ENCODE results near the gene ALDH1L1.

DNA sequence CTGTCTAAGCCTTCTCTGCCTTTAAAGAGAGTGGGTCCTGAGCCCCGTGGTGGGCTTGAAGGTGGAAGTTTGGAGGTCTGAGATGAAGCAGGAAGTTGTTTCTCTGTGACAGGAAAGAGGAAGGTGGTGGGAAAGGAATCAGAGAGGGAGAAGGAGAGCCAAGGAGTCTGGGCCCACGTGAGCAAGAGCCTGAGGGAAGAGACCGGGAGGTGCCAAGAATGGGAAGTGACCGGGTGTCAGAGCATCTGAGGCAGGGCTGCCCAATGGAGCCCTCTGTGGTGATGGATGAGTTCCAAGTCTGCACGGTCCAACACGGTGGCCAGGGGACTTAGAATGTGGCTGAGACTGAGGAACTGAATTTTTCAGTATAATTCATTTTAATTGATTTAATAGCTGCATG lies 24.6 kb downstream of the ALDH1L1 start:
- TF ChIP-seq SIN3A (IDR thresholded peaks at IDR 0.05; ENCODE audit: borderline replicate concordance, insufficient read depth, low read length) (no peak), POLR2AphosphoS5 (IDR thresholded peaks at IDR 0.05; ENCODE audit: low read depth, low read length) (no peak), TAF1 (IDR thresholded peaks at IDR 0.05; ENCODE audit: borderline replicate concordance, insufficient read depth, low read length) (no peak)
- TF ChIP-seq, protein P1, sequence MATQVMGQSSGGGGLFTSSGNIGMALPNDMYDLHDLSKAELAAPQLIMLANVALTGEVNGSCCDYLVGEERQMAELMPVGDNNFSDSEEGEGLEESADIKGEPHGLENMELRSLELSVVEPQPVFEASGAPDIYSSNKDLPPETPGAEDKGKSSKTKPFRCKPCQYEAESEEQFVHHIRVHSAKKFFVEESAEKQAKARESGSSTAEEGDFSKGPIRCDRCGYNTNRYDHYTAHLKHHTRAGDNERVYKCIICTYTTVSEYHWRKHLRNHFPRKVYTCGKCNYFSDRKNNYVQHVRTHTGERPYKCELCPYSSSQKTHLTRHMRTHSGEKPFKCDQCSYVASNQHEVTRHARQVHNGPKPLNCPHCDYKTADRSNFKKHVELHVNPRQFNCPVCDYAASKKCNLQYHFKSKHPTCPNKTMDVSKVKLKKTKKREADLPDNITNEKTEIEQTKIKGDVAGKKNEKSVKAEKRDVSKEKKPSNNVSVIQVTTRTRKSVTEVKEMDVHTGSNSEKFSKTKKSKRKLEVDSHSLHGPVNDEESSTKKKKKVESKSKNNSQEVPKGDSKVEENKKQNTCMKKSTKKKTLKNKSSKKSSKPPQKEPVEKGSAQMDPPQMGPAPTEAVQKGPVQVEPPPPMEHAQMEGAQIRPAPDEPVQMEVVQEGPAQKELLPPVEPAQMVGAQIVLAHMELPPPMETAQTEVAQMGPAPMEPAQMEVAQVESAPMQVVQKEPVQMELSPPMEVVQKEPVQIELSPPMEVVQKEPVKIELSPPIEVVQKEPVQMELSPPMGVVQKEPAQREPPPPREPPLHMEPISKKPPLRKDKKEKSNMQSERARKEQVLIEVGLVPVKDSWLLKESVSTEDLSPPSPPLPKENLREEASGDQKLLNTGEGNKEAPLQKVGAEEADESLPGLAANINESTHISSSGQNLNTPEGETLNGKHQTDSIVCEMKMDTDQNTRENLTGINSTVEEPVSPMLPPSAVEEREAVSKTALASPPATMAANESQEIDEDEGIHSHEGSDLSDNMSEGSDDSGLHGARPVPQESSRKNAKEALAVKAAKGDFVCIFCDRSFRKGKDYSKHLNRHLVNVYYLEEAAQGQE (IDR thresholded peaks at IDR 0.05; ENCODE audit: insufficient read depth in 1 of 2, low read depth in 2 of 2, low read length in 2 of 2) = no peak

Data from PFSK-1 (cell line).